Mesendoderm (in vitro differentiated cells): Measurements from ENCODE around the gene RNASEH2A.

Experiments
- DNase-seq: peaks from one replicate; pipeline ENCODE4 v3.0.0; 2013
- H2AK5ac ChIP-seq: 2 replicates; pipeline ENCODE4 v1.6.1; 2013; ENCODE audit warnings: low read length, inconsistent platforms
- H2BK120ac ChIP-seq: 2 replicates; pipeline ENCODE4 v1.6.1; 2013; ENCODE audit warnings: low read depth, mild to moderate bottlenecking, low read length, moderate library complexity, mixed read lengths
- H2BK15ac ChIP-seq: replicated peaks from 2 replicates; pipeline ENCODE4 v1.6.1; 2013; ENCODE audit warnings: low read depth, mild to moderate bottlenecking, moderate library complexity
- H2BK5ac ChIP-seq: 2 replicates; pipeline ENCODE4 v1.6.1; 2013; ENCODE audit warnings: low read length, inconsistent platforms
- H3K18ac ChIP-seq: 2 replicates; pipeline ENCODE4 v1.6.1; 2013; ENCODE audit warnings: mild to moderate bottlenecking, low read length, mixed read lengths
- H3K23ac ChIP-seq: one replicate; pipeline ENCODE4 v1.6.1; 2013; ENCODE audit warnings: low read length
- H3K27ac ChIP-seq: 2 replicates; pipeline ENCODE4 v1.5.1; 2013; ENCODE audit warnings: low read depth, mild to moderate bottlenecking, inconsistent platforms, low read length, moderate library complexity
- H3K27me3 ChIP-seq: 2 replicates; pipeline ENCODE4 v1.6.1; 2013; ENCODE audit warnings: low read length, control low read depth, mild to moderate bottlenecking, inconsistent platforms; ENCODE audit not compliant: insufficient read depth, poor library complexity
- H3K36me3 ChIP-seq: 2 replicates; pipeline ENCODE4 v1.6.1; 2013; ENCODE audit warnings: low read length, inconsistent platforms; ENCODE audit not compliant: control insufficient read depth, insufficient read depth
- H3K4ac ChIP-seq: one replicate; pipeline ENCODE4 v1.6.1; 2013; ENCODE audit warnings: low read depth, mild to moderate bottlenecking, low read length, moderate library complexity
- H3K4me1 ChIP-seq: 2 replicates; pipeline ENCODE4 v1.6.1; 2013; ENCODE audit warnings: low read depth, low read length, inconsistent platforms; ENCODE audit not compliant: control insufficient read depth
- H3K4me2 ChIP-seq: 2 replicates; pipeline ENCODE4 v1.6.1; 2013; ENCODE audit warnings: low read length
- H3K4me3 ChIP-seq: 2 replicates; pipeline ENCODE4 v1.5.1; 2013; ENCODE audit warnings: mild to moderate bottlenecking, low read length
- H3K56ac ChIP-seq: one replicate; pipeline ENCODE4 v1.6.1; 2013; ENCODE audit warnings: low read length
- H3K79me1 ChIP-seq: 2 replicates; pipeline ENCODE4 v1.6.1; 2013; ENCODE audit warnings: low read length, inconsistent platforms
- H3K79me2 ChIP-seq: 2 replicates; pipeline ENCODE4 v1.6.1; 2013; ENCODE audit warnings: mild to moderate bottlenecking, low read length; ENCODE audit not compliant: control insufficient read depth, insufficient read depth
- H3K9ac ChIP-seq: 2 replicates; pipeline ENCODE4 v1.6.1; 2013; ENCODE audit warnings: low read length, inconsistent platforms
- H4K5ac ChIP-seq: one replicate; pipeline ENCODE4 v1.6.1; 2013; ENCODE audit warnings: low read length
- H4K8ac ChIP-seq: one replicate; pipeline ENCODE4 v1.6.1; 2013; ENCODE audit warnings: low read depth, mild to moderate bottlenecking, control low read depth, low read length, moderate library complexity
- WGBS: extraction: QIAGEN DNeasy Blood & Tissue Kit; methylation state at CpG from one replicate; pipeline ENCODE4 v1.1.7; 2013; ENCODE audit warnings: low lambda C conversion rate, missing lambda C conversion rate; ENCODE audit not compliant: insufficient coverage; ENCODE audit errors: extremely low coverage; 5-methylcytosine and 5-hydroxymethylcytosine counted together

Gene RNASEH2A

GRCh38 chr19:12840091-12841079, 34.0 kb downstream of the RNASEH2A start:
- H3K36me3 ChIP-seq = no peaks in the 10 kb centered on the region
- peak overlapping the region; percentile 12 for H3K4me3 ChIP-seq
- peak overlapping the region; percentile 72 for H3K56ac ChIP-seq
- H3K27ac ChIP-seq = no peak overlapping the region
- H3K9ac ChIP-seq = peak overlapping the region; percentile 47
- no peak overlapping the region for H2BK5ac ChIP-seq
- no peak overlapping the region for H2AK5ac ChIP-seq
- H3K4me1 ChIP-seq = no peaks in the 10 kb centered on the region
- H3K27me3 ChIP-seq = no peaks in the 10 kb centered on the region
- H4K8ac ChIP-seq = no peak overlapping the region
- H4K5ac ChIP-seq = no peak overlapping the region
- H3K18ac ChIP-seq = no peak overlapping the region
- no peak overlapping the region for H3K4ac ChIP-seq
- H2BK15ac ChIP-seq = no peak overlapping the region
- peak; percentile 98 for DNase-seq
- H3K79me1 ChIP-seq = no peaks in the 10 kb centered on the region
- no CpG with 5 or more reads among the region's 43 CpGs for WGBS
- no peak overlapping the region for H2BK120ac ChIP-seq
- H3K79me2 ChIP-seq = no peaks in the 10 kb centered on the region
- peak overlapping the region; percentile 43 for H3K4me2 ChIP-seq
- H3K23ac ChIP-seq = no peak overlapping the region

GRCh38 chr19:12841094-12841493, 34.7 kb downstream of the RNASEH2A start:
- no peak overlapping the region for H3K23ac ChIP-seq
- no peak overlapping the region for H4K8ac ChIP-seq
- no peaks in the 10 kb centered on the region for H3K79me1 ChIP-seq
- H3K56ac ChIP-seq = peak overlapping the region; percentile 66
- no peaks in the 10 kb centered on the region for H3K27me3 ChIP-seq
- peak overlapping the region; percentile 39 for H3K4me2 ChIP-seq
- peak overlapping the region; percentile 47 for H3K9ac ChIP-seq
- no peak overlapping the region for H3K18ac ChIP-seq
- no peaks in the 10 kb centered on the region for H3K36me3 ChIP-seq
- no peak overlapping the region for H3K27ac ChIP-seq
- H3K4me3 ChIP-seq = peak overlapping the region; percentile 12
- no peak overlapping the region for H2AK5ac ChIP-seq
- H2BK5ac ChIP-seq = no peak overlapping the region
- H3K4ac ChIP-seq = no peak overlapping the region
- no peak overlapping the region for H4K5ac ChIP-seq
- DNase-seq = peak; percentile 98
- no peaks in the 10 kb centered on the region for H3K4me1 ChIP-seq
- H3K79me2 ChIP-seq = no peaks in the 10 kb centered on the region
- no peak overlapping the region for H2BK120ac ChIP-seq
- H2BK15ac ChIP-seq = no peak overlapping the region
- no CpG with 5 or more reads among the region's 29 CpGs for WGBS

- H3K4me1 ChIP-seq = no peaks in the 10 kb centered on the region
- no peaks in the 10 kb centered on the region for H3K79me2 ChIP-seq
- H3K79me1 ChIP-seq = no peaks in the 10 kb centered on the region
- no peak overlapping the region for H4K5ac ChIP-seq
- H2BK120ac ChIP-seq = no peak overlapping the region
- H2BK15ac ChIP-seq = no peak overlapping the region
- H4K8ac ChIP-seq = no peak overlapping the region
- no peak for DNase-seq
- H3K4me3 ChIP-seq = no peak overlapping the region
- no peak overlapping the region for H3K23ac ChIP-seq
- 100% methylated on average over 1 of the region's 18 CpGs for WGBS
- H3K36me3 ChIP-seq = no peaks in the 10 kb centered on the region
- no peak overlapping the region for H3K56ac ChIP-seq
- H3K27ac ChIP-seq = no peak overlapping the region
- no peak overlapping the region for H3K18ac ChIP-seq
- no peak overlapping the region for H3K9ac ChIP-seq
- H3K4me2 ChIP-seq = no peak overlapping the region
- no peak overlapping the region for H3K4ac ChIP-seq
- H2BK5ac ChIP-seq = no peak overlapping the region
- no peaks in the 10 kb centered on the region for H3K27me3 ChIP-seq
- H2AK5ac ChIP-seq = no peak overlapping the region
Observed at GRCh38 chr19:12842511-12842910, 36.1 kb downstream of the RNASEH2A start.

GRCh38 chr19:12843328-12843727, 36.9 kb downstream of the RNASEH2A start:
- DNase-seq = no peak
- no peaks in the 10 kb centered on the region for H3K79me2 ChIP-seq
- H4K5ac ChIP-seq = no peak overlapping the region
- no peaks in the 10 kb centered on the region for H3K27me3 ChIP-seq
- no peaks in the 10 kb centered on the region for H3K79me1 ChIP-seq
- no peak overlapping the region for H2BK5ac ChIP-seq
- WGBS = no CpG with 5 or more reads among the region's 11 CpGs
- H3K4me1 ChIP-seq = no peaks in the 10 kb centered on the region
- H3K36me3 ChIP-seq = no peaks in the 10 kb centered on the region
- no peak overlapping the region for H2BK15ac ChIP-seq
- H3K4me3 ChIP-seq = no peak overlapping the region
- no peak overlapping the region for H3K23ac ChIP-seq
- no peak overlapping the region for H4K8ac ChIP-seq
- H3K18ac ChIP-seq = no peak overlapping the region
- H3K56ac ChIP-seq = no peak overlapping the region
- no peak overlapping the region for H2AK5ac ChIP-seq
- H3K4me2 ChIP-seq = no peak overlapping the region
- no peak overlapping the region for H2BK120ac ChIP-seq
- no peak overlapping the region for H3K4ac ChIP-seq
- no peak overlapping the region for H3K27ac ChIP-seq
- H3K9ac ChIP-seq = no peak overlapping the region

GRCh38 chr19:12843999-12844732, 37.8 kb downstream of the RNASEH2A start:
- H2BK120ac ChIP-seq = no peak overlapping the region
- no peak overlapping the region for H3K4me3 ChIP-seq
- H3K4me2 ChIP-seq = no peak overlapping the region
- no peaks in the 10 kb centered on the region for H3K79me2 ChIP-seq
- H2BK5ac ChIP-seq = no peak overlapping the region
- no peaks in the 10 kb centered on the region for H3K27me3 ChIP-seq
- no peak overlapping the region for H3K4ac ChIP-seq
- H2BK15ac ChIP-seq = no peak overlapping the region
- H3K79me1 ChIP-seq = no peaks in the 10 kb centered on the region
- H3K18ac ChIP-seq = no peak overlapping the region
- no peak overlapping the region for H3K56ac ChIP-seq
- no peaks in the 10 kb centered on the region for H3K36me3 ChIP-seq
- no peak overlapping the region for H3K9ac ChIP-seq
- H2AK5ac ChIP-seq = no peak overlapping the region
- no peak overlapping the region for H4K8ac ChIP-seq
- DNase-seq = no peak
- H4K5ac ChIP-seq = no peak overlapping the region
- no peak overlapping the region for H3K23ac ChIP-seq
- no peak overlapping the region for H3K27ac ChIP-seq
- no CpG with 5 or more reads among the region's 3 CpGs for WGBS
- H3K4me1 ChIP-seq = no peaks in the 10 kb centered on the region
